Measurements from ENCODE around the gene GPR45. TPM values are rescaled to one million over a fixed set of nuclear protein-coding genes. Genes with fewer than 3 reads are reported as not detected.
A peak's percentile ranks its signal among the peaks of the same experiment; 100 is the strongest.

GPR45 gene
- total RNA-seq: not detected

DNA sequence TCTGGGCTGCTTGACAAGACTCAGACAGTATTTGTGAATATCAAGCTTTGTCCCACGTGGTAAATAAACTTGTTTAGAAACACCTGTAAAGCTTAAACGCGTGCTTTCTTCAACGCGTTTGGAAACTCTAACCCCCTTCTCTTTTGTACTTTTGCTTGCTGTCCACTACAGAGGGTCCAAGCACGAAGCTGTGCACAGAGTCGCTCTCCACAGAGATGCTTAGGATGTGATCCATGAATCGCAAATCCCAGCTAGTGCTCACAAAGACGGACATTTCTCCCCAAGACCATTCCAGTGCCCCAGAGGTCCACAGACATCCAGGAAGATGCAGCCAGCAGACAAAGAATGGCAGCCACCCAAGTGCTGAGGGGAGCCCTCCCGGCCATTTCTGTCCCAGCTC, at the start of gene GPR45:
TSS of gene GPR45 (plus strand) at position 301 of the 400 bp plus-strand sequence. CDS start 116 bp downstream, outside the sequence.
- no peak within 1 kb of the TSS for H3K4me3 Mint-ChIP-seq
- POLR2A ChIA-PET: no interaction called here
- H3K27ac Mint-ChIP-seq: no peak within 1 kb of the TSS
- H3K36me3 Mint-ChIP-seq (ENCODE audit: low read depth): no peaks in the 10 kb centered on the region
- H3K4me1 Mint-ChIP-seq: peaks cover 4% of the 10 kb centered on the region
- CTCF ChIA-PET: interaction anchor here (0.6 kb wide), 1 partner anchor 15 kb away, joined by 3 read pairs; no protein-coding TSS in a partner anchor
- peaks cover 13% of the 10 kb centered on the region for H3K27me3 Mint-ChIP-seq
- no peaks in the 10 kb centered on the region for H3K9me3 Mint-ChIP-seq
- DNase-seq: no peak

- no peak for DNase-seq
- H3K4me3 Mint-ChIP-seq: no peak overlapping the region
- no peaks in the 10 kb centered on the region for H3K36me3 Mint-ChIP-seq (ENCODE audit: low read depth)
- CTCF ChIA-PET: no interaction called here
- POLR2A ChIA-PET: no interaction called here
- H3K9me3 Mint-ChIP-seq: peaks cover 12% of the 10 kb centered on the region
- peaks cover 16% of the 10 kb centered on the region for H3K27me3 Mint-ChIP-seq
- H3K27ac Mint-ChIP-seq: no peak overlapping the region
- no peaks in the 10 kb centered on the region for H3K4me1 Mint-ChIP-seq
Observed at GRCh38 chr2:105194022-105194675, 47.4 kb upstream of the GPR45 start.

DNA sequence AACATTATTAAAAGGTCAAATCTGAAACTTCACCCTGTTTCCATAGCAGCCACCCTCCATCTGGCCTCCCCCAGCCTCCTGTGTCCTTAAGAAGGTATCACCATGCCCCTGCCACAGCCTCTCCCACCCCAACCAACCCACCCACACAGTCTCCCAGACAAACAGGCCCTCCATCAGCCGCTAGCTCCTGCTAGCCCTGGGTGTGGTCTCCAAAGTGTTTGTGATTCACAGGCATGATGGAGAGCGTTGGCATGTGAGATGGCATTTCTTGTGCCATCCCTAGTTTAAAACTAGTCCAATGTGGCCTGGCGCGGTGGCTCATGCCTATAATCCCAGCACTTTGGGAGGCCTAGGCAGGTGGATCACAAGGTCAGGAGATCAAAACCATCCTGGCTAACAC, 44.9 kb upstream of the GPR45 start:
- POLR2A ChIA-PET: no interaction called here
- Mint-ChIP-seq H3K27ac (no peak overlapping the region), H3K4me3 (no peak overlapping the region)

GRCh38 chr2:105215586-105216192, 25.9 kb upstream of the GPR45 start:
- Mint-ChIP-seq H3K27ac (no peak overlapping the region), H3K4me3 (no peak overlapping the region), H3K4me1 (peaks cover 4% of the 10 kb centered on the region), H3K9me3 (no peaks in the 10 kb centered on the region), H3K36me3 (ENCODE audit: low read depth) (no peaks in the 10 kb centered on the region), H3K27me3 (no peaks in the 10 kb centered on the region)
- no peak for DNase-seq
- ChIA-PET CTCF (no interaction called here), POLR2A (no interaction called here)

More for the DNA sequence above, 44.9 kb upstream of the GPR45 start:
- Mint-ChIP-seq H3K36me3 (ENCODE audit: low read depth) (no peaks in the 10 kb centered on the region), H3K27me3 (peaks cover 17% of the 10 kb centered on the region), H3K9me3 (no peaks in the 10 kb centered on the region), H3K4me1 (no peaks in the 10 kb centered on the region)
- no peak for DNase-seq
- CTCF ChIA-PET: no interaction called here

DNA sequence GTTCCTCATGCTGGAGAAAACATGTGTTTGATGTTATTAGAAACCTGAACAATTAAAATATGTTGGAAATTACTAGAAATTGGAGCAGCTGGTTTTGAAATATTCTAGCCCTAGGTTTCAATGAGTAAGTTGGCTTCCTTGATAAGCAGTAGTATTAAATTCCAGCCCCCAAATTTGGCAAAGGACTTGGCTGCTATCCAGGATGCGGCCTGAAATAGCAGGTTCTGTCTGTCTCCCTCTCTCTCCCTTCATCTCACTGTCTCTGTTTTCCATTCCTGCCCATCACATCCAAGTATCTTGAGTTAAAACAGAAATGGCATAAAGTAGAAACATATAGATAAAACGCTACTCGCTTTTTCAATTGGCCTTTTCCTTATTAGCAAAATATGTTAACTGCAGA, 20.9 kb upstream of the GPR45 start:
- CTCF ChIA-PET: no interaction called here
- POLR2A ChIA-PET: no interaction called here
- Mint-ChIP-seq H3K36me3 (ENCODE audit: low read depth) (no peaks in the 10 kb centered on the region), H3K4me1 (no peaks in the 10 kb centered on the region), H3K27ac (no peak overlapping the region), H3K4me3 (no peak overlapping the region), H3K9me3 (no peaks in the 10 kb centered on the region), H3K27me3 (no peaks in the 10 kb centered on the region)
- DNase-seq: no peak

DNA sequence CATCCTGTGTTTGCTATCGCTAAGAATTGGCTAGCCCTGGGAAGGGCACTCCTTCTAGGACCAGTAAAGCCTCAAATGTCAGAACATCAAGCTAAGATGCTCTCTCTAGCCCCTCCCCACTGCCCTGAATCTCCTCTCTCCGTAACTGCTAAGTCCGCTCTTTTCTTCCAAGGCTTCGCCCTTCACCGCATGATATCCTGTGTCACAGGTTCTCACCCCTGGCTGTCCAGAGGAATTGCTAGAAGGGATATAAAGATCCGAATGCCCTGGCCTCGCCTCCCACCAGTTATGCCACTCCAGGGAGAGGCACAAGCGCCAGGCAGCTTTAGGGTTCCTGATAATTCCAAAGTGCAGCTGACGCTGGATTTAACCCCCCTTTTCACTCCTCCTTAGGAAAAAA, 17.1 kb upstream of the GPR45 start:
- Mint-ChIP-seq H3K4me3 (no peak overlapping the region), H3K27me3 (peaks cover 7% of the 10 kb centered on the region), H3K27ac (no peak overlapping the region), H3K36me3 (ENCODE audit: low read depth) (no peaks in the 10 kb centered on the region), H3K9me3 (no peaks in the 10 kb centered on the region), H3K4me1 (no peaks in the 10 kb centered on the region)
- no peak for DNase-seq
- POLR2A ChIA-PET: no interaction called here
- CTCF ChIA-PET: no interaction called here

DNA sequence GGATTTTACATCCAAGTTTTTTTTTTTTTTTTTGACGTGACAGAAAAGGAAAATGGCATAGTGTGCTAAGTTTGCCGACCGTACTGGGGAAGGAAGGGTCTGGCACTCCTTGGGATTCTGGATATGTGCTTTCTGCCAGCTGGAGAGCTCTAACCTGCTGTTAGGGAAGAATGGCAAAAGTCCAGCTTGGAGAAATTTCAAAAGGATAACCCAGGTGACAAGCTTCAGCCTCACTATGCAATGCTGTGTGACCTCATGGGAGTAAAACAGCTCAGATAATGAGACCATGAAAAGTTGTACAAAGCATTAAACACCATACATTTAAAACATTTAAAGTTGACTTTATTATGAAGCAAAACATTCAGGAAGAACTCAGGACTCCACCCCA, 10.3 kb upstream of the GPR45 start:
- Mint-ChIP-seq H3K27ac (no peak overlapping the region), H3K9me3 (no peaks in the 10 kb centered on the region), H3K4me1 (peaks cover 4% of the 10 kb centered on the region), H3K27me3 (peaks cover 18% of the 10 kb centered on the region), H3K36me3 (ENCODE audit: low read depth) (no peaks in the 10 kb centered on the region), H3K4me3 (no peak overlapping the region)
- CTCF ChIA-PET: interaction anchor here (0.7 kb wide), 1 partner anchor 398 kb away, joined by 3 read pairs; no protein-coding TSS in a partner anchor
- POLR2A ChIA-PET: no interaction called here
- no peak for DNase-seq

- no peak overlapping the region for H3K27ac Mint-ChIP-seq
- H3K36me3 Mint-ChIP-seq (ENCODE audit: low read depth): no peaks in the 10 kb centered on the region
- H3K4me1 Mint-ChIP-seq: peaks cover 8% of the 10 kb centered on the region
- ChIA-PET POLR2A (no interaction called here), CTCF (interaction anchor here (0.8 to 1.6 kb wide), 6 partner anchors 8 to 124 kb away, joined by 3 to 9 read pairs (median 3); no protein-coding TSS in a partner anchor)
- no peaks in the 10 kb centered on the region for H3K9me3 Mint-ChIP-seq
- peaks cover 19% of the 10 kb centered on the region for H3K27me3 Mint-ChIP-seq
- peak; percentile 71 for DNase-seq
- no peak overlapping the region for H3K4me3 Mint-ChIP-seq
Observed at GRCh38 chr2:105235388-105236059, 6.0 kb upstream of the GPR45 start.

- no peak for DNase-seq
- Mint-ChIP-seq H3K9me3 (no peaks in the 10 kb centered on the region), H3K27me3 (peaks cover 19% of the 10 kb centered on the region), H3K4me1 (peaks cover 8% of the 10 kb centered on the region), H3K36me3 (ENCODE audit: low read depth) (no peaks in the 10 kb centered on the region), H3K27ac (no peak overlapping the region), H3K4me3 (no peak overlapping the region)
- CTCF ChIA-PET: interaction anchor here (0.8 to 1.6 kb wide), 6 partner anchors 9 to 125 kb away, joined by 3 to 9 read pairs (median 3); no protein-coding TSS in a partner anchor
- POLR2A ChIA-PET: no interaction called here
Observed at GRCh38 chr2:105236060-105236424, 5.5 kb upstream of the GPR45 start.

DNA sequence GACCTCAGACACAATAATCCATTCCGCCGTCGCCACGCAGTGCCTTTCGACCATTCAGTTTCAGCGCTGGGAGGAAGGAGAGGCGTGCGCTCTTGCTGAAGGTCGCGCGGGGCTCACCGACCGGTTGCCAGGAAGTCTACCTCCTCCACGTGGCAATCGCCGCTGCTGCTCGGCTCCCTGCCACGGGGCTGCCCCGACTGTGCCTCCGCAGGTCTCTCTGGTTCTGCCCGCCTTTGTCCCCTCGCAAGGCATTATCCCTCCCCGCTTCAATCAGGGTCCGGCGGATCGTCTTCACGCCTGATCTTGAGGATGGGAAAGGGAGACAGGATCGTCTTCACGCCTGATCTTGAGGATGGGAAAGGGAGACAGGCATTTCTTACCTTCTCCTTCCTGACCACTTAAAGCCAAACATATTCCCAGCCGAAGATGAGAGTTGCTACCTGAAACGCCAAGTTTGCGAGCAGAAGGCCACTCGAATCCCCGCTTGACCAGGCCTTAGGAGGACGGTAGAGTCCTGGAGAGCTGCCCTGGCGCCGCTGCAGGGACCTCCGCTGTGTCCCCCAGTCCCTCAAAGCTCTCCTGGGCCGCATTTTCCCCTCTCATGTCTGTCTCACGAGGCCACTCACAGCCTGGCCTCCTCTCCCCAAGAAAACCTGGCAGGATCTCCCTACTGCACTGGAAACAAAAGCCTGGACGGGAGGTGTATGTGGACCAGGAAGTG, 4.3 kb upstream of the GPR45 start:
- Mint-ChIP-seq H3K36me3 (ENCODE audit: low read depth) (no peaks in the 10 kb centered on the region), H3K27ac (no peak overlapping the region), H3K4me1 (peaks cover 8% of the 10 kb centered on the region), H3K4me3 (no peak overlapping the region), H3K27me3 (peaks cover 19% of the 10 kb centered on the region), H3K9me3 (no peaks in the 10 kb centered on the region)
- POLR2A ChIA-PET: no interaction called here
- CTCF ChIA-PET: interaction anchor here (0.7 to 1.6 kb wide), 2 partner anchors 122 to 127 kb away, joined by 3 to 9 read pairs; no protein-coding TSS in a partner anchor
- no peak for DNase-seq

GRCh38 chr2:105238664-105239240, 2.8 kb upstream of the GPR45 start:
- H3K36me3 Mint-ChIP-seq (ENCODE audit: low read depth): no peaks in the 10 kb centered on the region
- no peak overlapping the region for H3K4me3 Mint-ChIP-seq
- CTCF ChIA-PET: interaction anchor here (0.6 to 1.1 kb wide), 3 partner anchors 18 to 901 kb away, joined by 3 read pairs; no protein-coding TSS in a partner anchor
- H3K27ac Mint-ChIP-seq: no peak overlapping the region
- H3K9me3 Mint-ChIP-seq: no peaks in the 10 kb centered on the region
- POLR2A ChIA-PET: no interaction called here
- no peak for DNase-seq
- H3K27me3 Mint-ChIP-seq: peaks cover 16% of the 10 kb centered on the region
- H3K4me1 Mint-ChIP-seq: peaks cover 8% of the 10 kb centered on the region

- Mint-ChIP-seq H3K36me3 (ENCODE audit: low read depth) (no peaks in the 10 kb centered on the region), H3K4me3 (no peak overlapping the region), H3K27me3 (peaks cover 16% of the 10 kb centered on the region), H3K9me3 (no peaks in the 10 kb centered on the region), H3K27ac (no peak overlapping the region), H3K4me1 (peaks cover 8% of the 10 kb centered on the region)
- ChIA-PET POLR2A (no interaction called here), CTCF (interaction anchor here (0.7 to 1.2 kb wide), 3 partner anchors 16 to 125 kb away, joined by 3 to 4 read pairs (median 3); no protein-coding TSS in a partner anchor)
- DNase-seq: no peak
Observed at GRCh38 chr2:105239924-105240323, 1.6 kb upstream of the GPR45 start.

All from activated CD4-positive, alpha-beta T cell treated with anti-CD3 and anti-CD28 coated beads, Interleukin-2, amount 10 ng/mL, durations not matched to agents 7 days and 5 days (primary cell).